Inflammatory macrophage treated with lipopolysaccharide for 4 hours (primary cell): Measurements from ENCODE around the gene LOXHD1.

Experiments
- DNase-seq: peaks from one replicate; pipeline ENCODE4 v3.0.0-alpha.2; 2020

The LOXHD1 gene

GRCh38 chr18:46573156-46573555, 83.9 kb downstream of the LOXHD1 start:
- no peak for DNase-seq

DNA sequence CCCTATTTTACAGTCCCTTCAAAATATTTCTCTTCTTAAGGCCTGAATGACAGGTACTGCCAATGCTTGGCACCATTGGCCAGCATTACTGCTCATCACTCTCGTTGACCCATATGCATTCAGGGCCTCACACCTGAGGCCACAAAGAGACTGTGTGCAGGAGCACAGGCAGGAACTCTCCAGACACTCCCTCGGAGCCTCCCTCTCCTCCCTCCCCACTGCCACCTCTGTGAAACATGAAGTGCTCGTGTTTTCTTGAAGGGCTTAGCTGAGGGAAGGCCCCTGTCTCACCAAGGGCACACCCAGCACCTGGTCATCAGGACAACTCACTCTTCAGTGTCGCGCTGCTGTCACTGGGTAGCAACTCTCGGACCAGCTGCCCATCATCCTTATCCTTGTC, 85.3 kb downstream of the LOXHD1 start:
- no peak for DNase-seq

GRCh38 chr18:46570666-46571065, 86.4 kb downstream of the LOXHD1 start:
- DNase-seq = no peak

DNA sequence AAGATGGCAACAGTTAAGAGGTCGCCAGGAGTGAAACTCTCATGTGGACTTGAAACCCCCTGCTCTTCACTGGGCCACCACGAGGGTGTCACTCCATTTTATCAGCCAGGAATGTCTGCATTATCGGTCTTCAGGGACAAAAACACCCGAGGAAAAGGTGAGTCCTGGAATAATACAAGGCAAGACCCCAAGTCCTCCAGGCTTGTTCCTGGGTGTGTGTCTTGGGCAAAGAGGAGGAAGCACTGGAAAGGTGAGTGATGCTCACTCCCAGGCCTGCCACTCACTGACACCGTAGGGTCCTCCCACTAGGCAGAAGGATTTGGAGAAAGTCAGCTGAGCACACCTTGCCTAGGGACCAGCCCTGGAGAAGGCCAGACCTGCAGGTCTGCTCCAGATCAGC, 86.9 kb downstream of the LOXHD1 start:
- DNase-seq = no peak

GRCh38 chr18:46569211-46569610, 87.8 kb downstream of the LOXHD1 start:
- DNase-seq = no peak

DNA sequence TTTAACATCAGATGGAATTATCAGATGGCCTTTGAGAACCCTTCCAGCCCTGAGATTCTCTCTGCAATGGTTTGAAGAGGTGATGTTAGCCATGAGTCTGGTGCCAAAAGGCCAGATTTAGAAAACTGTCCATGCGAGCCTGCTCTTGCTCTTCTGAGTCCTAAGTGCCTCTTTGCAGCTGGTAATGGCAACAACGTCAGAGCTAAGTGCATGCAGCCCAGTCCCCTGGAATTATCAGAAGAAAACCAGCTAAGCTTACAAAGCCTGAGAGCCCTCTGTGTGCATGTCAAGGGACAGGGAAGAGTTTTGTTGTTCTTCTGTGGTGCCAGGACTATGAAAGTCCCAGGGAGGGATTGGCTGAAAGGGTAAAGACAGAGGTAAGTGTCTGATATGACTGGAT, 89.8 kb downstream of the LOXHD1 start:
- DNase-seq = no peak

DNA sequence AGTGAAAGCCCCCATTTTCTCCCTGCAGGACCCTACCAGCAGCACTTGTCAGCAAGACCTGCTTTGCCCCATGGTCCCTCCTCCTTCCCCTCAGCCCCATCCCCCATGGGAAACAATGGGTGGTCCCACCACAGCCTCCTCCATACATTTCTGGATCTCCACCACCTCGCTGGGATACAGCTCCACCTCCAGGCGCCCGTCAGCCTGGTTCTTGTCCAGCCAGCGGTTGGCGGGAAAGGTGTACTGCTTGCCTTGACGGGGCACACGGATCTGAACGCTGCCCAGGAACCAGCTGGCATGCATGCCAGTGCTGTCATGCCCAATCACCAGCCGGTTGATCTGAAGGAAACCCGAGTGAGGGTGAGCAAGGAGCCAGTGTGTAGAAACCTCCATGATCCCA, 90.9 kb downstream of the LOXHD1 start:
- DNase-seq = no peak

- DNase-seq = no peak
Measured at GRCh38 chr18:46565256-46565655, 91.8 kb downstream of the LOXHD1 start.

- no peak for DNase-seq
Measured at GRCh38 chr18:46563317-46563716, 93.7 kb downstream of the LOXHD1 start.

DNA sequence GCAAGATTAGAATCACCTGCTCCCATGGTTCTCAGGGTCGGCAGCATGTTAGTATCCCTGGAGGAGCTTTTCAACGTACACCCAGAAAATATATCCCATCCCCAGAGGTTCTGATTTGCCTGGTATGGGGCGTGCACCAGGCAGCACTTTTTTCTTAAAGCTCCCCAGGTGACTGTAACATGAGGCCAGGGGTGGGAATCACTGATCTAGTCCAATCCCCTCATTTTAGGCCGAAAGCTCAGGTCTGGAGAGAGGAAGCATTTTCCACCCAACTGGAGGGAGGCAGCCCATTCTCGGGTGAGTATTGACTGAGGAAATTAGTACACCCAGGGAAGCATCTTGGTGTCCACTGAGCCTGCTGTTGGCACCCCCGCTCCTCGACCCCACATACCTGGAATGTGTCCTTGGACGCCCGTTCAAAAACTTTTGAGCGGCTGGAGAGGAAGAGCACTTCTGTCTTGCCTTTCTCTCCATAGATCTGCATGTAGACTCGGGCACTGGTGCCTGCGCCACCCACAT, 94.3 kb downstream of the LOXHD1 start:
- no peak for DNase-seq

GRCh38 chr18:46560671-46561045, 96.4 kb downstream of the LOXHD1 start:
- no peak for DNase-seq

DNA sequence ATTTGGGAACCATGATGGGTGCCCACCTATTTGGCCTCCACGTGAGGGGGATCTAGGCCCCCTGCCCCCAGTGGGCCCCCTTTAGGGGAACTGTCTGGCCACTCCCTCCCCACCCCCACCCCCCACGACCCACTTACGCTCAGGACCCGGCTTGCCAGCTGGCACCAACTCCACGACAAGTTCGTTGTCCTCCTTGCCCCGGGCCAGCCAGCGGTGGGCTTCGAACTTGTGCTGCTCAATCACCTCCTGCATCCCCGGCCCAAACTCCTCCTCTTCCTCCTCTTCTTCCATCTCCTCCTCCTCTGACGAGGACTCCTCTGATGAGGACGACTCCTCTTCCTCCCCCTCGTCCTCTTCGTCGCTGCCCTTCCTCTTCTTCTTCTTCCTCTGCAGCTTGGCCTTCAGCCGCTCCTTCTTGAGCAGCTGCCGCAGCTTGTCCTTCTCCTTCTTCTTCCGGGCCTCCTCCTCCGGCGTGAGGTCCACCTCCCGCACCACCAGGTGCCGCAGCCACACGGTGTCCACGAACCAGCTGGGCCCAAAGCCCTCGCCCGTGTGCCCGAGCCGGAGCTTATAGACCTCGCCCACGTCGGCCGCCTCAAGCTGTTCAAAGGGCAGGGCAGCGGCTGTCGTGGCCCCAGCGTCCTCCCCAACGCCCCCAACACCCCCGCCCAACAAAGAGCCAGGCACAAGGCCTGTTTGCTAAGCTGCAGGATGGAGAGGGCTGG, 96.9 kb downstream of the LOXHD1 start:
- DNase-seq = no peak

DNA sequence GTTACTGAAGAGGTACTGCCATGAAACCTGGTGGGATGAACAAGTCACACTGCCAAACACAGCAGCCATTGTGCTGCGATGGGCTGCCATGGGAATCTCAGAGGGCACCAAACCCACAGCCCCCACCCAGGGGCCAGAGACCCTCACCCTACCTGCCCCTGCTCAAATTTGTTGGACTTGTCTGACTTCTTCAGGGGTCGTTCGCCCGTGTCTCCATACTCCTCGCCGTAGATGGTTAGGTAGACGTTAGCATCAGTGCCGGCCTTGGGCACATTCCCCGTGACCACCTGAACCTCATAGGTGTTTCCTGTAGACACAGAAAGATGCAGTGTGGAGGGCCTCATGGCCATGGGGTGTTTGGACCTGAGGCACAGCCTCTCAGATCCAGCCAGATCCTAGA, 97.7 kb downstream of the LOXHD1 start:
- DNase-seq = no peak

GRCh38 chr18:46556590-46557206, 100.3 kb downstream of the LOXHD1 start:
- no peak for DNase-seq

GRCh38 chr18:46555724-46556123, 101.3 kb downstream of the LOXHD1 start:
- peak; percentile 10 for DNase-seq

- DNase-seq = no peak
Measured at GRCh38 chr18:46555213-46555612, 101.8 kb downstream of the LOXHD1 start.

DNA sequence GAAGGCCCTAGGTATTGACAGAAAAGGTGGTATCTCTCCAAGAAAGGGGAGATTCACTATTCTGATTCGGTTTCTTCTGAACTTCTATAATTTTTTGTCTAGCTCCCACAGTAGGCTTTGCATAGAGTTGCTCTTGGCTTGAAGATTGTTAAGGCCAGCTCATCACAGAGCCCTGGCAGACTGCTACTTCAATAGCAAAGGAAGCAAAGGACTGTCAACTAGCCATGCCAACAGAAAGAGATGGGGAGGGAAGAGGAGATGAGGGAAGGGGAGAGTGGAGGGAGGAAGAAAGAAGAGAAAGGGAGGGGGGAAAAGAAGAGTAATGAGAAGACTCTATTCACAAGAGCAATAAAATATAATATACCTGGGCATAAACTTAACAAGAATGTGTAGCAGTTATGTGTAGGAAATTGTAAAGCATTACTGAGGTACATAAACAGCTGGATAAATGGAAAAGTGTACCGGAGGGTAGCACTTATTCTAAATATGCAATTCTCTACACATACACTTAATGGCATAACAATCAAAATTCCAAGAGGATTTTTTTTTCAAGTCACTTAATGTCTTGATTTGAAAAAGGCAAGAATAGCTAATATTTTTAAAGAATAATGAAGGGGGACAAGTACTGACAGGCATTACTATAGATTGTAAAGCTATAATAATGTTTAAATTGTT, 102.5 kb downstream of the LOXHD1 start:
- no peak for DNase-seq

DNA sequence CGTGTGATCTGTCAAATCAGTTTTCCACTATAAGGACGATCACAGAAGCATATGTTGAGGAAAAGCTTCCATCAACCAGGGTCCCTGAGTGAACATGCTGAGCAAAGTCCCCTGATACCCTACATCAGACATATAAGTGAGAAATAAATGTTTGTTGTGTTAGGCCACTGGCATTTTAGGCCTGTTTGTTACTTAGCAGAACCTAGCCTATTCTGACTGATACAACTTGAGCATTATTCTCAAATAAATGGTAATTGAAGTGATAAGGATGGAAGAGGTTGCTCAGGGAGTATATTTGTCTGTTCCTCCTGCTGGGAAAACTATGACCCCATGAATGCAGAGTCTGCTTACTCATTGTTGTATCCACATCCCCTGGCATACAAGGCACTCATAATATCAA, 106.4 kb downstream of the LOXHD1 start:
- no peak for DNase-seq

DNA sequence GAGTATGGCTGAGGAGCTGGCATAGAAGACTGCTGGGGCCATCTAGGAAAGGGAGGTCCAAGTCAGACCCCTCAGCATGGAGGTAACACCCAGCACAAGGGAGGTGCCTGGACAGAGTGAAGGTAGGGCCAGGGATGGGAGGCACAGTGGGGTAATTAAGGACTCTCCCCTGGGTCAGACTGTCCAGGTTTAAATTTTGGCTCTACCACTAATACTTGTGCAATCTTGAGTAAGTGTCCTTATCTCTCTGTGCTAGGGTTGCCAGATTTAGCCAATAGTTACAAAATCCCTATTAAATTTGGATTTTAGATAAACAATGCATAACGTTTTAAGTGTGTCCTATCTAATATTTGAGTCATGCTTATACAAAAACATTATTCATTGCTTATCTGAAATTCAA, 109.5 kb downstream of the LOXHD1 start:
- no peak for DNase-seq

DNA sequence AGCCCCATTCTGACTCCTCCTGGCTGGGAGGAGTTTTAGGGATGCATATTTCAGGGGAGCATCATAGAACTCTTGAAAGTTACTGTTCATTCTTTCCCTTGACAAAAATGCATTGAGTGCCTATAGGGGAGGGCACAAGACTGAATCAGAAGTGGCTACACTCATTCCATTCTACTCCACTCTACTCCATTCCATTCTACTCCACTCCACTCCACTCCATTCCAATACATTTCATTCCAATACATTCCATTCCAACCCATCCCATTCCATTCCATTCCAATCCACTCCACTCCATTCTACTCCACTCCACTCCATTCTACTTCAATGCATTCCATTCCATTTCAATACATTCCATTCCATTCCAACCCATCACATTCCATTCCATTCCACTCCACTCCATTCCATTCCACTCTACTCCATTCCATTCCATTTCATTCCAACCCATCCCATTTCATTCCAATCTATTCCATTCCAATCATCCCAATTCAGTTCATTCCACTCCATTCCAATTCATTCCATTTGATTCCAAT, 110.8 kb downstream of the LOXHD1 start:
- no peak for DNase-seq

GRCh38 chr18:46542545-46542944, 114.5 kb downstream of the LOXHD1 start:
- no peak for DNase-seq

GRCh38 chr18:46541626-46542189, 115.3 kb downstream of the LOXHD1 start:
- no peak for DNase-seq

DNA sequence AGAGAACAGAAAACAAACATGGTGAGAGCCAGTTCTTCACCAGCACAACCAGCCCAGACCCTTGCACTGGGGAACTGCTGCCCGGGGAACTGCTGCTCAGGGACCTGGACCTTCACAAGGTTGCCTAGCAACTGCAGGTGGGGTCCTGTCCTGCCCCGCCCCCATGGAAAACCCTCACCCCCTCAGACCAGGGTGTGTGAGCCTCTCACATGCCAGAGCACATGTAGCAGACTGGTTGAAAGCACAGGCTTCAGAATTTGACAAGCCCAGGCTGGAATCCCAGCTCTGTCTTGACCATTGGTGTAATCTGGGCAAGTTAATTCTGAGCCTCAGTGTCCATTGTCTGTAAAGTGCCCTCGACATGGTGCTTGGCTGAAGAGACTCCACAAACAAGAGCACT, 118.6 kb downstream of the LOXHD1 start:
- DNase-seq = no peak
